Activated CD8-positive, alpha-beta memory T cell treated with anti-CD3 and anti-CD28 coated beads for 1 hour (primary cell): ENCODE measurements around the gene COL6A3.

ENCODE experiments used
- DNase-seq, 2 donors: peaks; one replicate each; pipeline ENCODE4 v3.0.0-alpha.2; 2020; ENCODE audit warnings: low read depth in 1 of 2; ENCODE audit errors: extremely low read depth in 1 of 2

COL6A3 gene

DNA sequence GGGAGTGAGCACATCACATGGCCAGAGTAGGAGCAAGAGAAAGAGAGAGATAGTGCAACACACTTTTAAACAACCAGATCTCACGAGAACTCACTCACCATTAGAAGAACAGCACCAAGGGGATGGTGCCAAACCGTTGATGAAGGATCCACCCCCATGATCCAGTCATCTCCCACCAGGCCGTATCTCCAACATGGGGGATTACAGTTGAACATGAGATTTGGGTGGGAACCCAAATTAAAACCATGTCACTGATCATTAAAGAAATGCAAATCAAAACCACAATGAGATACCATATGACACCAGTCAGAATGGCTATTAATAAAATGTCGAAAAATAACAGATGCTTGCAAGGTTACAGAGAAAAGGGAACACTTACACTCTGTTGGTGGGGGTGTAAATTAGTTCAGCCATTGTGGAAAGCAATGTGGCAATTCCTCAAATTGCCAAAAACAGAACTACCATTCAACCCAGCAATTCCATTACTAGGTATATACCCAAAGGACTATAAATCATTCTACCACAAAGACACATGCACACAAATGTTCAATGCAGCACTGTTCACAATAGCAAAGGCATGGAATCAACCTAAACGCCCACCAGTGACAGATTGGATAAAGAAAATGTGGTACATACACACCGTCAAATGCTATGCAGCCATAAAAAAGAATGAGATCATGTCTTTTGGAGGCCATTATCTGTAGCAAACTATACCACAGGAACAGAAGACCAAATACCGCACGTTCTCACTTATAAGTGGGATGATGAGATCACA, 137.1 kb downstream of the COL6A3 start:
- no peak for DNase-seq
